Measurements from ENCODE around the gene GMPPB. TPM values are rescaled to one million over a fixed set of nuclear protein-coding genes. Genes with fewer than 3 reads are reported as not detected.
"Not testable (repeated sequence)": the region's sequence is repeated elsewhere in the genome, so short reads cannot be mapped to it uniquely, and the experiment has no call there.

GMPPB gene
- total RNA-seq, 1 experiment from 2014 or later, result 28.5 TPM

DNA sequence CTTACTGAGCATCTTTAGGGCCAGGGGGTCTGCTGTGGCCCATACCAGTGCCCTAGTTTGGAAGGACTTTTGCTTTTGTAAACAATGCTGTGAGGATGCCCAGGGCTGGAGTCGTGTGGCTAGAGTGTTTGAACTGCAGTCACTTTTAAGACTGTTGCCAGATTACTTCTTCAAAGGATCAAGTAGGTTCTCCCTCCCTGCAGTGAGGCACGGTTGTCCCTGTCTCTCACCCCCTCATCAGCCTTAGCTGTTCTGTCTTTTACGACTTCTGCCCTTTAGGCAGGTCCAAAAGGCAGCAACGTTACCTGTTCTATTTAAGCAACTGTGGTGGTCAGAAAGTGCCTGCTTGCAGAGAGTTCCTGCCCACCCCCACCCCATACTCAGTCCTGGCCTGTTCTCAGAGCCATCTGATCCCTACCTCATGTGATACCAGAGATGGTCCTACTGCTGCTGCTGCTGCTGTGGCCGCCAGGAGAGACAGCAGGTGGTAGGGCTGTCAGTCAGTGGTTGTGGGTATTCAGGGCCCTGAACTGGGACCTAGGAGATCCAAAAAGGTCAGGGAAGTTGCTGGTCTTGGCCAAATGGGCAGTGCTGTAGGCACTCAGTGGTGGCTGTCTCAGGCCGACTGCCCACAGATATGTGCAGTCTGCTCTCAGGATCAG, 29.2 kb downstream of the GMPPB start:
- DNase-seq (ENCODE audit: low read depth), result not testable (repeated sequence)

DNA sequence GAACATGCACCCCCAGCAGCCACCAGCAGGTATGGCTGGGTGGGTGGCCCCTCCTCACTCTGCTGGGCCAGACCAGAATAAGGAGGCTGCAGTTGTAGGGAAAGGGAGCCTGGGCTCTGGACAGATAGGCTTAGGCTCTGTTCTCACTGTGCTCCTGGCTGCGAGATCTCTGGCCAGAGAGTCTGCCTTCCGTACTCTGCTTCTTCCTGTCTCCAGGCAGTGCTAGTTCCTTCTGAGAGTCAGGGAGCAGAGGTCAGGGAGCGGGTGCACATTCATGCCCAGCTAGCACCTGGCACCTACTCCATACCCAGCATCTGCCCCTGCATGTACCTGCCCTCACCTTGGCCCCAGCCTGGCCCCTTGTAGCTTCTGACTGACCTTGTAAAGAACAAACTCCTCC, 32.3 kb downstream of the GMPPB start:
- DNase-seq (ENCODE audit: low read depth), result not testable (repeated sequence)

DNA sequence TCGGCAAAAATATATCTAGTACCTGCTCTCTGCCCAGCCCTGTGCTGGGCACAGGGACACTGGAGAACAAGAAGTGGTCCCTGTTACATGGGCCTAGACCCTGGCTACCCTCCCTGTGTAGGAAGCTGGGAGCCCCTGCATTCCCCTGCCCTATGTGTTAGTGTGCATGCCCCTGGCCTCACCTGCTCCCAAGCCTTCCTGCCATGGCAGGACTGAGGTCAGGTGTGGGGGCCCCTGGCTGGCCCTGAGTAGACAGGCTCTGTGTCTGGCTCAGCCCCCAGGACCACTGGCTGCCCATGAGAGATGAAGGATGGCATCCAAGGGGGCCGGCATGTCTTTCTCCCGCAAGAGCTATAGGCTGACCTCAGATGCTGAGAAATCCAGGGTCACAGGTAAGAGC, 32.9 kb downstream of the GMPPB start:
- DNase-seq (ENCODE audit: low read depth), result not testable (repeated sequence)

DNA sequence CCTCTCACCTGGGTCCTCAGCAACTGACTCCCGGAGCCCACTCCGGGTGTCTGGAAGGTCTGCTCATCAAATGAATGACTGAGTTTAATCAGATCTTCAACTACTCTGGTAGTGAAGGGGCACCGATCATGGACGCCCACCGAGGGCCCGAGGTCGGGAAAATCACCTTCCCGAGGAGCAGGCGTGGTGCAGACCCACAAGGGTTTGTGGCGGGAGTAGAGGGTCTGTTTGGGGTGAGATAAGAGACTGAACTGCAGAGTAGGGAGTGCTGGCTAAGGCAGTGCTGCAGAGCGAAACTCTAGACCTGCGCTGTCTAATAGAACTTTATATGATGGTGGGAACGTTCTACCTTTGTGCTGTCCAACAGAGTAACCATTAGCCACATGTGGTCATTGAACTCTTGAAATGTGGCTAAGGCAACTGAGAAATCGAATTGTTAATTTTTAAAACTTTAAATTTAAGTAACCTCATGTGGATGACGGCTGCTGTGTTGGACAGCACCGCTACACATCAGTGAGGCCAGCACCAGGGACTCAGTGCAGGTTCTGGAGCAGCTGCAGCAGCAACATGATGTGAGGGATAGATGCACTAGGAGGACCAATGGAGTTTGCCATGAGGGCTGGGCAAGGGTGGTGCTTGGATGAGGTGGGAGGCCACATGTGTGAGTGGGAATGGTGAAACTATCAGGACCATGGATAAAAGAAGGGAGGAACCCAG, 33.7 kb downstream of the GMPPB start:
- not testable (repeated sequence) for DNase-seq (ENCODE audit: low read depth)

DNA sequence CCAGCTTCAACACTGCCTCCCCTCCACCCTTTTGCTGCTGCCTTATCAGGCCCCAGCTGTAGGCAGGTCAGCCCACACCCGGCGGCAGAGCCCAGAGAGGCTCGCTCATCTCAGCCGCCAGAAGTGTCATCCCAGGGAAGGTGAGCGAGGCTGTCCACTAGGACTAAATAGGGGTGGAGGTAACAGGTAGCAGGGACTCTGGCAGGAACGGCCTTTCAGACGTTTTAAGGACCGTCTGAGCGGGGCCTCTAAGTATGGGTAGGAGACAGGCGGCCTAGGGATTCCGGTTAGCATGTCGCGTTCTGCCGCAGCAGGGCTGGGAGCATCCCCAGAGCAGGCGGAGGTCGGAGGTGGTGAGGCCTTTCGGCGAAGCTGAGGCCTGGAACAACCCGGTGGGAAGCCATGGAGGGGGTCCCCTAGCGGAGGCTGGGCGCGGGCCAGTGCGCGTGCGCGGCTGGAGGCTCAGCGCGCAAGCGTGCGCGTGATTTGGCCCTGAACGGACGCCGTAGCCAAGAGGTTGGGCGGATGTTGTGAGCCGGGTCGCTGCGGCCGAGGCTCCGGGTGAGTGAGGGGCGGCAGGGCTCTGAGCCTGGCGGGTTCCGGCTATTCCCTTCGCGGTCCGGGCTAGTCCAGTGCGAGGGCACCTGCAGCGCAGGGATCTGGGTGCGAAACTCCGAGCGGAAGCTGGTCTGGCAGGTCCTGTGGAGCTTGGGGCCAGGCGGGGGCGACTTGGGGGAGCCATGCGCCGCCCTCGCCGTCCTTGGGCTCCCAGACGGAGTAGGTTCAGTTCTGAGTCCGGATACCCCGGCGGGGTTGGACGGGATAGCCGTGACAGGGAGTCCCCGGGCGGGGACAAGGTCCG, 34.5 kb downstream of the GMPPB start, which contains the start of the genes MST1 and RNF123:
Gene MST1, minus strand, starts transcription at position 429 of the 862 bp plus-strand sequence. CDS start 783 bp downstream, outside the sequence.
Gene RNF123, plus strand, starts transcription at position 512 of the 862 bp plus-strand sequence. CDS start 1,609 bp downstream, outside the sequence.
- DNase-seq (ENCODE audit: low read depth), result peak; percentile 88

DNA sequence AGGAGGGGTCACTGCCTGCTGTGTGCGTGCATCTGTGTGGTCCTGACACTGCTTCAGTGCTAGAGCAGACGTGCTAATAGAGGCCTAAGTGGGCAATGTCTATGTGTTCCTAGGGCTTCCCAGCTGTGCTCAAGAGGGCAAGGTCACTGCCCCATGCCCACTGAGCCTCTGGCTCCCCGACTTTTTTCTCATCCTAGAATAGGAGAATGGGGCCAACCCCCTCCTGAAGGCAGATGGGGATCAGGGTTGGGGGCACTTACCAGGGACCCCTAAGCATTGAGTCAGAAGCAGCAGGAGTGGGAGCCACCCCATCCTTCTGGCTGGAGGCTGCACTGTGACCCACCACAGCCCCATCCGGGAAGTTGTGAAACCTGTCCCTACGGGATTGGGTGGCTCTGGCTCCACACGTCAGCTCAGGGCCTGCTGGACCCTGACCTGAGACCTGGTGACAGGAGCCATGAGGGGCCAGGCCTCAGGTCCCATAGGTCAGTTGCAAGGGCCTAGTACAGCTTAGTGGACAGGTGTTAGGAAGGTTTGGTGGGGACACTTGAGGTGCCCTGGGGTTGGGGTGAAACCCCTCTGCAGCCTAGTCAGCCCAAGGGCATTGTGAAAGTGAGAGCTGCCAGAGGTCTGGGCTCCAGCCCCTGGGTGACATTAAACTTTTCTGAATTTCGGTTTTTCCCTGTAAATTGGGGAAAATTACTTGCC, 35.3 kb downstream of the GMPPB start:
- DNase-seq (ENCODE audit: low read depth), result not testable (repeated sequence)

DNA sequence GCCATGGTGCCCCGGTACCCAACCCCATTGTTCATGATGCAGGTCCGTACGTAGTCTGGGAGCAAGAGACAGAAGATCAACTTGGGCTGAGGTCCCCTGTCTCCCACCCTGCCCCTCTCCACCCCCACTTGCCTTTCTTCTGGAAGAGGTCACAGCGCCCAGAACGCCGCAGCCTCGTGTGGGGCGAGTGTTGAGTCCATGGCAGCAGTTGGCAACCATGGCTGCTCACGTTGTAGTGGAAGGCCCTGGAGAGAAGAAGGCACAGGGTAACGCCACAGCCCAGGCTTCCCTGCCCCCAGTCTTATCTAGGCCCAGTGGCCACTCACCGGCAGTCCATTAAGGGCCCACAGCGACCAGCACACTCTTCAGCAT, 36.3 kb downstream of the GMPPB start:
- DNase-seq (ENCODE audit: low read depth), result not testable (repeated sequence)

DNA sequence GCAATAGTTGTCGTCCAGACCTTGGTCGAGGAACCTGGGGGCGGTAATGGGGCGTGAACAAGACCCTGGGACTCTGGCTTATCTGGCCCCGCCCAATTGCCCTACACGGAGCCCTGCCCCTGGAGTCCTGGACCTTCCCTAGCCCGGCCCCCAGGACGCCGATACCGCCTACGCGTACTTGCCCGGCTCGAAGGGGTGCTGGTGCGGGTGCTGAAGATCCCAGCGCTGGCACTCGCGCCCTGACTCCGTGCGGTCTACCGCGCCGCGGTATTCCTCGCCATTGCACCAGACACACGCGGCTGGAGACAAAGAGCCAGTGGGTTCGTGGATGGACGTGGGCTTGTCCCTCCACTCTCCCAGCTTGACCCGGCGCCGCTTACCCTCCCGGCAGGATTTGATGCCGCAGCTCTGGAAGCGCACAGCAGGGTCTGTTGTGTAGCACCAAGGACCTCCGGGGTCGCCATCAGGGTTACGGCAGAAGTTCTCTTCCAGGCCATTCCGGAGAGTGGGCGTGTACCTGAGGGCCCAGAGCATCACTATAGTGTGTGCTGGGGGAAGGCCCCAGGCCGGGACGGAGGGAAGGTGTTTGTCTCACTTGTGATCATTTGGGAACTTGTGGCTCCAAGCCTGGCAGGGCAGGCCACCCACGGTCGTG, 36.9 kb downstream of the GMPPB start:
- DNase-seq (ENCODE audit: low read depth), result peak; percentile 54

DNA sequence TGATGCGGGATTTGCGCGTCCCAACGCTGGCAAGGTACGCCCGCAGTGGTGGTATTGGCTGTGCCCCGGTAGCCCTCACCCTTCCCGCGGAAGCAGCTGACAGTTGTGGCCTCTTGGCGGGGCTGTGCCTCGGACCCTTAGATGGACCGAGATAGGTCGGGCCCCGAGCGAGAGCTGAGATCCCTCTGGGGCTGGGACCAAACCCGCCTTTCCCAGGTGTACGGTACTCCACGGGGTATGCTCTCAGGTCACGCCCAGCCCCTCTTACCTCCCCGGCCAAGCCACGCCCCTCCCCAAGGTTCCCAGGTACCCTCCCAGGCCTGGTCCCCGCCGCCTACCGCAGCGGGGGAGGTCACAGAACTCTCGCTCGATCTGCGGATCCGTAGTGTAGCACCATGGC, 37.4 kb downstream of the GMPPB start:
- DNase-seq (ENCODE audit: low read depth), result not testable (repeated sequence)

DNA sequence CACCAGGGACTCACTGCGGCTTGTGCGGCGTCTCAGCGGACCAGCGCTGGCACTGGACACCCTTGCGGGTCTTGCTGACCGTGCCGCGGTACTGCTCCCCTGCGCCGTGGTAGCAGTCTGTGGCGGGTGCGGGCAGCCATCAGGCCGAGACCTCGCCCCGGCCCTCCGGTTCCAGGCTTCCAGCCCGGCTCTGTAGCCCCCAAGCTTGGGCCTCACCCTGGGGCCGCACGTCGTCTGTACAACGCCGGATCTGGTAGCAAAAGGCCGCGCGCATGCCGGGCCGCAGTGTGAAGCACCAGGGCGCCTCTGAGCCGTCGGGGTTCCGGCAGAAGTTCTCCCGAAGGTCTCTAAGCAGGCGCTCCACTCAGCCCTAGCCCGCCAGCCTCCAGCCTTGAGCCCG, 37.9 kb downstream of the GMPPB start:
- DNase-seq (ENCODE audit: low read depth), result not testable (repeated sequence)

DNA sequence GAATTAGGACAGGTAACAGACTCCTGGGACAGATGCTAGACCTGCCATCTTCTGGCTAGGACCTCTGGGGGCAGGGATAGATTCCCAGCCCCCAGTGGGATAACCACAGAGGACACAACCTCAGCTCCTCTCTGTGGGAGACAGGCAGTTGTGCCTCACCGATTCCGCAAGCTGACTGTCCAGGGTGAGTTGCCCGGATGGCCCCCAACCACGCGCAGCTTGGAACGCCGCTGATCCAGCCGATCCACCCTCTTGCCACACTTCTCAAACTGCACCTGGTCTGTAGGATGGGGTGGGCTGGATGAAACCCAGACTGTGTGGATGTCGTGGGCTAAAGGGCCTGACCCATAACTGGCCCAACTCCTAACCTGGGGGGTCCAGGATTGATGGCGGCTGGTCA, 38.6 kb downstream of the GMPPB start:
- not testable (repeated sequence) for DNase-seq (ENCODE audit: low read depth)

DNA sequence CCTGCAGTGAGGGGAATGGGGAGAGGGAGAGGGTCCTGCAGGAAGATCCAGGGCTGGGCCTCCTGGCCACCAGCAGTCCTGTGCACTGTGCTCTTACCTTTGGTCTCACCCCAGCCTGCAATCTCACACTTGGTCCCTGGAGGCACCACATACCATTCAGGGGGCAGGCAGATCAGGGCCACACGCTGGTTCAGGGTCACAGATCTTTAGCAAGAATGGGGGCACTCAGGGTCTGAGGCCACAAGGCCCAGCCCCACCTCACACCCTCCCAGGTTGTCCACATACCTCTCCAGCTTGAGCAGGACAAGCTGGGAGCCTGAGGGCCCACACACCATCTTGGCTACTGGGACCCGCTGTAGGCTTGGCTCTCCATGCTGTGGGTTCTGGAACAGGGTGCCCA, 39.3 kb downstream of the GMPPB start:
- DNase-seq (ENCODE audit: low read depth), result not testable (repeated sequence)

DNA sequence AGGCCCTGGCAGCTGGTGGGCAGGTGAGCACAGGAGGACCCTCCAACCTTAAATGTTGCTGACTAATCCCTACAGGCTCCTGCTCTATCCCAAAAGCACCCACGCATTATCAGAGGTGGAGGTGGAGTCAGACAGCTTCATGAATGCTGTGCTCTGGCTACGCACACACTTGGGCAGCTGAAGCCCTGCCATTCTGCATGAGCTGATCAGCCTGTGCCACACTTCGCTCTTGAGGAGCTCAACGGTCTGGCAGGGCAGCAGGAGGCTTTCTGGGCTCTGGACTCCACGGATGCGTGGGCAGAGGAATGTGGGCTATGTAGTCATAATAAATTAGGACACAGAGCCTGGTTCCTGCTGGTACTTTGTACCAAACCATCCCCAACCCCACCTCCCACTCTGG, 40.6 kb downstream of the GMPPB start:
- no peak for DNase-seq (ENCODE audit: low read depth)

DNA sequence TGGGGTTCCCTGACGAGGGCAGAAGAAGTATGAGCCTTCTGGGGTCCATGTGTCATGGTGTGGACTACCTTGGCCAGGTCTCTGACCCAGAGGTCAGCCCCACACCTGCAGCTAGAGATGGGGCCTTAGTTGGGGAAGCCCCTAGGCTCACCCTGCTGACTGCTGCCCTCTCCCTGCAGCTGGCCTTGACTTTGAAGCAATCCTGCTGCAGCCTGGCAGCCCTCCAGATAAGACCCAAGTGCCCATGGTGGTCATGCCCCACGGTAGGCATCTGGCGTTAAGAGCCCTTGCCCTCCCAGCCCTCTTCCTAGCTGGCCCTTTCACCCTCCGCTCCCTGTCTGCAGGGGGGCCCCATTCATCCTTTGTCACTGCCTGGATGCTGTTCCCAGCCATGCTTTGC, 42.2 kb downstream of the GMPPB start:
- no peak for DNase-seq (ENCODE audit: low read depth)

DNA sequence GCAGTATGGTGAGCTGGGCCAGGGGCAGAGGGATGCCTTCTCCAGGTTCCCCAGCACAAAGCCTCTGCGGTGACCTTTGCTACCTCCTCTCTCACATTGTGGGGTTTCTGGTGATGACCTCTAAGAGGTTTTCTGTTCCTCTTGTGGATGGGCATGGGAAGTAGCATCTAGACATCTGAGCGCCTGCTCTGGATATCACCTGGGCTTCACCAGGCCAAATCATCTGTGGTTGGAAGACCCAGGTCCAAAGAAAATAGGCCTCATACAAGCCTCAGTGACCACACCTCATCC, 42.6 kb downstream of the GMPPB start:
- no peak for DNase-seq (ENCODE audit: low read depth)

DNA sequence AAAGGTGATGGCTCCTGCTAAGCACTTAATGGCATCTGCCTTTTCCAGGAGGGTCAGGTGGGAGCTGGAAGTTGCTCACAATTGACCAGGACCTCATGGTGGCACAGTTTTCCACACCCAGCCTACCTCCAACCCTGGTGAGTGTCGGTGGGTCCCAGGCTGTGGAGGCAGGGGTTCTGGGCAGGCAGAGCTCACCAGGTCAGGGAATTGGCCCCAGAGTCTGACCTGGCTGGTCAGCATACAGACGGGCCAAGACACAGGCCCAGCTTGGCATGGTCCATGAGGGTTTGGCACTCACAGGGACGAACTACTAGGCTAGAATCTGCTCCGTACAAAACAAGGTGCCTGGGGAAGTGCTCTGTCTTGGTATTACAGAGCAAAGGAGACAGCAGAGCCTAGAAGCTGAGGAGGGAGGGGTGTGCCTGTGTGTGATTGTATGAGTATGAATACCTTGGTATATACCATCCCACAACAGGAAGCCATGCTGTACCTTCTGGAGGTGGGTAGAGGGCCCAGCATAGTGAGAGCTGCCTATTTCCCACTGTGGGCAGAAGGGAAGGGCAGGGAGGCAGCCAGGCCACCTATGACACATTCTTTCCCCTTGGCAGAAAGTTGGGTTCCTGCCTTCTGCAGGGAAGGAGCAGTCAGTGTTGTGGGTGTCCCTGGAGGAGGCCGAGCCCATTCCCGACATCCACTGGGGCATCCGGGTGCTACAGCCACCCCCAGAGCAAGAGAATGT, 43.1 kb downstream of the GMPPB start:
- no peak for DNase-seq (ENCODE audit: low read depth)

DNA sequence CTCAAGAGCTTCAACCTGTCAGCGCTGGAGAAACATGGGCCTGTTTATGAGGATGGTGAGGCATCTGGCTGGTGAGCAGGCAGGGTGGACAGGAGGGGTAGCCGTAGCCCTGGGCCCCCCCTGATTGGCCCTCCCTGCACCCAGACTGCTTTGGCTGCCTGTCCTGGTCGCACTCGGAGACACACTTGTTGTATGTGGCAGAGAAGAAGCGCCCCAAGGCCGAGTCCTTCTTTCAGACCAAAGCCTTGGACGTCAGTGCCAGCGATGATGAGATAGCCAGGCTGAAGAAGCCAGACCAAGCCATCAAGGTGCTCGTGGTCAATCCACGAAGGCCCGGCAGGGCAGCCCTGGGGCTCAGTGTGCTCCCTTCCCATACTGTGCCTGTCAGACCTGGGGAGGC, 47.8 kb downstream of the GMPPB start:
- DNase-seq (ENCODE audit: low read depth), result no peak

DNA sequence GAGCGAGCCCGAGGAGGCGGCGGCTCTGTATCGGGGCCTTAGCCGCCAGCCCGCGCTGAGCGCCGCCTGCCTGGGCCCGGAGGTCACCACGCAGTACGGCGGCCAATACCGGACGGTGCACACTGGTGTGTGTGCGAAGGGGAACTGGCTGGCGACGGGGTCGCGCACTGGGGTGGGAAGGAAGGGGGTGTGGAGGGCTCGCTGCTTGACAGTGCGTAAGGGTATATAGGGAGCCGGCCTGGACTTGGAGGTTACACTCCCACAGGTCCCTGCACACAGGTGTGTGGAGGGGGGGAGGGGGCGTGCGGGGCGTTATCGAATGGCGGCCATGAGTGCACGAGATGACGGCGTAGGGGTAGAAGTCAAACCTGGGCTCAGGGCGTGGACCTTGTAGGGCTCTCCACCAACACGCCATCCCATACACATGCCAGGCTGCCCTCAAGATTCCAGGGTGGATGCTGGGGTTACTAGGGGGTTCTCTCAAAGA, 49.2 kb downstream of the GMPPB start:
- DNase-seq (ENCODE audit: low read depth), result no peak

DNA sequence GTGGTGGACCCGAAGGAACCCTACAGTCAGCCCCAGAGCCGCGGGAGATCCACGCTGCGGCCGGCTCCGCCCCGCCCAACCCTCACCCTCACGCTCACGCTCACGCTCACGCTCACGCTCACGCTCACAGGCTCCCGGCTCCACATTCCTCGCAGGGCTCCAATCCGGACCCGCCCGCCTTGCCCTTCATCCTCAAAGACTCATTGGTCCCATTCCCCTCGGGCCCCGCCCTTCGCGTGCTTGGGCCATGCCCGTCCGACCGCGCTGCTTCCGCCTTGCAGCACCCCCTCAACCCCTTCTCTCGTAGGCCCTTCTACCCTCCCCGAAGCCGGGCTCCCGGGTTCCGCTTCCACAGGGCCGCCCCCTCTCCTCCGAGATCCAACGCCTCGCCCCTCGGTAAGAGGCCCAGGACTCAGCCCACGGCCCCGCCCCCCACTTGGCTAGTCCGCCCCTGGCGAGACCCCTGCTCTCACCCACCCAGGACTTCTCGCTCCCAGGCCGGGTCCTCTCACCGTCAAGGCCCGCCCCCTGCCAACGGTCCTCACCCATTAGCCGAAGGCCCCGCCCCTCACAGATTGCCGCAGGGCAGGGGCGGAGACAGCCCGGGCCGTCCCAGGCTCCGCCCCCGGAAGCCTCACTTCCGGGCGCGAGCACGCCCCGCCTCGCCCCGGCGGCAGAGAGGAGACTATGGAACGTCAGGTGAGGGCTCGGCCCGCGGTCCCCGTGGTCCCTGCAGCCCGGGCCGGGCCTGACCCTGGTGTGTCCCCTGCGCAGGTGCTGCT, 49.8 kb downstream of the GMPPB start, which contains the start of gene APEH:
Gene APEH, plus strand, starts transcription at position 637 of the 782 bp plus-strand sequence. Its CDS starts 51 bp downstream, at position 688.
- DNase-seq (ENCODE audit: low read depth), result peak; percentile 97

All from RPMI7951 (cell line).